Stomach (tissue), 4 donors: ENCODE results near the gene ZKSCAN8.

ENCODE experiments used
- POLR2AphosphoS5 ChIP-seq, 3 donors: sonication (generic); formaldehyde crosslinking; IDR thresholded peaks; one replicate each; pipeline ENCODE4 v1.6.1; 2016; ENCODE audit warnings: antibody characterized with exemption in 3 of 3
- TF ChIP-seq, protein P1 (sequence below), 7 experiments: fragments of 450-650 bp in 4 of 7; fragments of 200-600 bp in 3 of 7; sonication (generic) in 3 of 7; IDR thresholded peaks; one replicate each; pipeline ENCODE4 v1.5.1; 2016 to 2019; ENCODE audit warnings: antibody characterized with exemption in 7 of 7, control low read depth in 2 of 7, mild to moderate bottlenecking in 1 of 7

- TF ChIP-seq, protein P1, sequence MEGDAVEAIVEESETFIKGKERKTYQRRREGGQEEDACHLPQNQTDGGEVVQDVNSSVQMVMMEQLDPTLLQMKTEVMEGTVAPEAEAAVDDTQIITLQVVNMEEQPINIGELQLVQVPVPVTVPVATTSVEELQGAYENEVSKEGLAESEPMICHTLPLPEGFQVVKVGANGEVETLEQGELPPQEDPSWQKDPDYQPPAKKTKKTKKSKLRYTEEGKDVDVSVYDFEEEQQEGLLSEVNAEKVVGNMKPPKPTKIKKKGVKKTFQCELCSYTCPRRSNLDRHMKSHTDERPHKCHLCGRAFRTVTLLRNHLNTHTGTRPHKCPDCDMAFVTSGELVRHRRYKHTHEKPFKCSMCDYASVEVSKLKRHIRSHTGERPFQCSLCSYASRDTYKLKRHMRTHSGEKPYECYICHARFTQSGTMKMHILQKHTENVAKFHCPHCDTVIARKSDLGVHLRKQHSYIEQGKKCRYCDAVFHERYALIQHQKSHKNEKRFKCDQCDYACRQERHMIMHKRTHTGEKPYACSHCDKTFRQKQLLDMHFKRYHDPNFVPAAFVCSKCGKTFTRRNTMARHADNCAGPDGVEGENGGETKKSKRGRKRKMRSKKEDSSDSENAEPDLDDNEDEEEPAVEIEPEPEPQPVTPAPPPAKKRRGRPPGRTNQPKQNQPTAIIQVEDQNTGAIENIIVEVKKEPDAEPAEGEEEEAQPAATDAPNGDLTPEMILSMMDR (IDR thresholded peaks at IDR 0.05): peak in 5 of 7 experiments; percentile 38 to 81 (median 63)
- TF ChIP-seq POLR2AphosphoS5 (IDR thresholded peaks at IDR 0.05): peak; percentile 24 to 88 (median 83)
These were observed 37.1 kb upstream of the ZKSCAN8 start for GRCh38 chr6:28104392-28105244.
